G401 (cell line): ENCODE measurements around the gene CFAP97D1. TPM values are rescaled to one million over a fixed set of nuclear protein-coding genes. Genes with fewer than 3 reads are reported as not detected.

ENCODE experiments used
- DNase-seq: peaks from one replicate; pipeline ENCODE4 v3.0.0-alpha.2; 2015; ENCODE audit warnings: low spot score
- in situ Hi-C: cut with HindIII; loops from 2 replicates; pipeline ENCODE4 v1.10.0; 2016; ENCODE audit warnings: low sequenced_read_pairs, mixed read lengths
- total RNA-seq: library from RNA; depleted of rRNA; stranded (reverse); fragments of >200 nt; shearing (Covaris generic); gene quantifications from 2 replicates; pipeline ENCODE4 v1.2.3, GENCODE V29; 2014

Gene CFAP97D1
- total RNA-seq, 1 experiment from 2014 or later, result not detected

DNA sequence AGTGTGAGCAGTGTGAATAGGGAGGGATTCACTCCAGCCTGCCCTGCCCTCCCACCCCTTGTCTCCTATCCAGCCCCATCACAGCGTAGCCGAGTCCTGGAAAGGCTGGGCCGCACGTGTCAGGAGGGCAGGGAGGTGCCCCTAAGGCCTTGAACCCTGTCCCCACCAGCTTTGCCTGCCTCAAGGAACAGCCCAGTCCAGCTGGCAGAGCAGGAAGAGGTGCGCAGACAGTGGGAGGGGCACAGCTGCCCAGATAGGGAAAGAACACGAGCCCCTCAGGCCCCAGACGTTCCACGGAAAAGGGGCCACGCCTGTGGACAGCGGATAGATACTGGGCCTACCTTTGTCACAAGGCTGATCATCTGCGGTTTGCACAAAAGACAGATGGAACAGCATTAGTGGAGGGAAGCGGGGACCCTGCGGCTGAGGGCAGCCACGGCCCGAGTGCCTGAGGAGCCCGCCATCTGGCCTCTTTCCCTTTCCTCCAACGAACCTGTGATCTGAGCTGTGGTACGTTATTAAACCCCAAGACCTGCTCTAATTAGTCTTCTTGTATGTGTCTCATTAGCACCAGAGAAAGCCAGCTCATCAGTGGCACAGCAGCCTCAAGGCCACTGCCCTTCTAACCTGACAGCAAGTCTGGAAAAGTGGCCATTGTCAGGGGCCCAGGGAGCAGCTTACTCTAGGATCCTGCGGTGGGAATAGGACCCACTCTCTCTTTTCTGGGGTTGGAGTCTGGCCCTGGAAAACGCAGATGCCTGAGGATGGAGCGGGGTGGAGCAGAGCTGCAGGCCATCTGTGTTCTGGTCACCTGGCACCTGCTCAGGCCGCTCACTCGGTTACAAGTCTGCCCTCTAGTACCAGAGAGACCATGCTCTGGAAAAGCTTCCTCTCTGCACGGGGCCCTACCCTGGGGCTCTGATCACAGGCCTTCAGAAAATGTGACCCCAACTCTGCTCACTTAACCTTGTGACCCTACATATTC is 36.4 kb downstream of the CFAP97D1 start:
- in situ Hi-C loops, result no loop called here
- peak; percentile 91 for DNase-seq

DNA sequence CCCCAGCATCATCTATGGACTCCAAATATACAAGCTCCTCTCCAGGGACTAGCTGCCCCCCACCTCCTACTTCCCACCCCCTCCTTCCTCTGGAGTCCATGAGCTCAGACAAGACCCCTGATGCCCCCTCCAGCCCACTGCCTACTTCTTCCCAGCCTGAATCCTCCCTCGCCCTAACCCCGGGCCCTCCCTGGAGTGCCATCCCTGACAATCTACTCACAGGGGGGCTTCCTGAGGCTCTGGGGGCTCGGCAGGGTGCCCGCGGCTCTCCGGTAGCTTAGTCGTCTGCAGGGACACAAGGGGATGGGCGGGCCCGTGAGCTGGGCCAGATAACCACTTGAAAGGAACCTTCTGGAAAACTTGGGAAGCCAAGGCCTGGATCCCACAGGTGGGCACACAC is 37.6 kb downstream of the CFAP97D1 start:
- in situ Hi-C loops, result no loop called here
- DNase-seq, result no peak

DNA sequence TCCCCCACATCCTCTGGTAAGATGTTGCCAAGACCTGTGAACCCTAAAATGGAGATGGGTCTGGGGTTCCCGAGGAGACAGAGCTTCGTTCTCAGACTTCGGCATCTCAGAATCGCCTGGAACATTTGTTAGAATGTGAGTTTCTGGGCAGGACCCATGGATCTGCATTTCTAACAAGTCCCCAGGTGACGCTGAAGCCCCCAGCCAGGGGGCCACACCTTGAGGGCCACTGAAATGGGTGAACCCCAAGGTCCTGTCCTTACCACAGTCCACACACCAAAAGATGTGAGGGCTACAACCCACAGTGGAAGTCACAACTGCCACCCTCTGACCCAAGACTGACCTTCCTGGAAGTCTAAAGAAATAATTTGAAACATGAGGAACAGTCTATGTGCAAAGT is 38.7 kb downstream of the CFAP97D1 start:
- DNase-seq, result no peak
- in situ Hi-C loops, result no loop called here

DNA sequence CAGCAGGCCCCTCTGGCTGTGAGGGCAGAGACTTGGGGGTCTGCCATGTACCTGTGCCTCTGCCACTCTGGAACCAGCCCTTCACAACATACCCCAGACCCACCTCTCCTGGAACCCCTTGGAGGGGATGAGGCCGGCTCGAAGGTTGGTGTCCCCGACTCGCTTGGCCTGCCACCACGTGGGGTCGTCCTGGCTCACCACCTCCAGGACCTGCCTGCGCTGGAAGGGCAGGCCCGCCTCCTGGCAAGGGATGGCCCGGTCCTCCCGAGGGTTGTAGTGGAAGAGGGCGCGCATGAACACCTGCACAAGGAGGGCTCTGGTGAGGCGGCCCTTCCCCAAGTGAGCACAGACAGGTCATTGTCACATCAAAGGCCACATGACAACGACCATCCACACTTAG is 40.5 kb downstream of the CFAP97D1 start:
- in situ Hi-C loops, result no loop called here

DNA sequence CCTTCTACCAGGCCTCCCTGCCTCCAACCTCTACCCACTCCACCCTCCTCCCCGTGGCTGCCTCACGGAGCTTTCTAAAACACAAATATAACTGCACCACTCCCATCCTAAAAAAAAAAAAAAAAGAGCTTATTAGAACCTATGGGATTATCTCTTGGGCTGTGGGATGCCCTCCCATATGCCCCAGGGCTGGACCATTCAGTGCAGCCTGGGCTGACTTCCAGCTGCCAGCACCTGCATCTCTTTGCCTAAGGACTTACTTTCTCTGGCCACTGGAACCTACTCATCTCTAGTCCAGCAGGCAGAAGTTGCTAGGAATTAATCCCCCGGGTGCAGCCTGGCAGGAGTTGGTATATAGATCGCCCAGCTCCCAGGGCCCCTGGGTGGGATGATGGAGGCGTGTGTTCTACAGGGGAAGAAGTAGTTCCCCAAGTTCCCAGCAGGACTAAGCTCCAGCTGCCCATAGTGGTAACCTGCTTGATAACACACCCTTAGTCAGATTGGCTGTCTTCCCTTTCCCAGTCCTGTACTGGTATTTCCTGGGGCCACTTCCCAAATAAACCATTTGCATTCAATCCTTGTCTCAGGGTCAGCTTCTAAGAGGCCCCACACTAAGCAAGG is 42.4 kb downstream of the CFAP97D1 start:
- DNase-seq, result no peak
- in situ Hi-C loops, result no loop called here

More for the DNA sequence above, 40.5 kb downstream of the CFAP97D1 start:
- DNase-seq, result no peak

DNA sequence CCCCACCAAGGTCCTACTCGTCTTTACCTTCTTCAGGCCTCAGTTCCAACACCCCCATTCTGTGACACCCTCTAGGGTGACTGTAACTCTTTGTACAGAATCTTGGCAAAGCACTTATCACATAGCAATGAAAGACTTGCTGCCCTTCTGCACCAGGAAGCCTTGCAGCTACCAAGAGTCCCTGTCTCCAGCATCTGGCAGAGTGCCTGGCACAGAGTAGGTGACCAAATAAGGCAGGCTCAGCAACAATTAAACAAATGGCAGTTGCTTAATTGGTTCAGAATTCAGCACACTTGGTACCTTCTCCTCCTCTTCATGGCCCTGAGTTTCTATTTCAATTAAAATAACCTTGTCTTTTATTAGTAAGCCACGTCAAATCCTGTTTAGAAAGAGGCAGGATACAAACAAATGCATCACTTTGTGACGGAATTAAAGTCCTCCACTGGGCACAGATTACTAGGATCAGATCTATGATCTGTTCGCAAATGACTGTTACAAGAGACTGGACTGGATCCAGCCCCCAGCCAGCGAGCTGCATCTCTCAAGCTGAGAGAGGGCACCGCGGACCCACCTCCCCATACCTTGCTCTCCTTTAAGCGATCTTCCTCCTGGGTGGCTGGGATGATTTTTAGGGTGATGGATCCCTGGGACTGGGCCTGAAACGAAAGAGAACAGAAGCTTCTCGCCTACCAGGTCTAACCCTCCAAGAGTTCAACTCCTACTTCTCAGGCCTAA is 43.3 kb downstream of the CFAP97D1 start:
- in situ Hi-C loops, result no loop called here
- DNase-seq, result peak; percentile 73

DNA sequence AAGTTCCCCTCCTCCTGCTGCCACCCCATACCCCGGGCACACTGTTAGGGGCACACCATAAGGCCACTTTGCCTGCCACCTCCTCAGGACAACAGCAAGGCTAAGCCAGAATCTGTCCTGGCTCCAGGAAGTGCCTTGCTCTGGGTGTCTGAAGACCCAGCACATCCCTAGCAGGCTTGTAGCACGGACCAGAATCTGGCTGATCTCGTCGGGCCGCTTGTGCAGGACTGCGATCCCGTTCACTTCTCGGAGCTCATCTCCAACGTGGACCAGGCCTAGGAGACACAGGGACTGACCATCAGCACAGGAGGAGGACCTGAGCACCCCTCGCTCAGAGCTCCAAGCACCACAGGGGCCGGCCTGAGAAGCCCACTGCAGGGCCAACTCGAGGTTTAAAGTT is 45.3 kb downstream of the CFAP97D1 start:
- no peak for DNase-seq

DNA sequence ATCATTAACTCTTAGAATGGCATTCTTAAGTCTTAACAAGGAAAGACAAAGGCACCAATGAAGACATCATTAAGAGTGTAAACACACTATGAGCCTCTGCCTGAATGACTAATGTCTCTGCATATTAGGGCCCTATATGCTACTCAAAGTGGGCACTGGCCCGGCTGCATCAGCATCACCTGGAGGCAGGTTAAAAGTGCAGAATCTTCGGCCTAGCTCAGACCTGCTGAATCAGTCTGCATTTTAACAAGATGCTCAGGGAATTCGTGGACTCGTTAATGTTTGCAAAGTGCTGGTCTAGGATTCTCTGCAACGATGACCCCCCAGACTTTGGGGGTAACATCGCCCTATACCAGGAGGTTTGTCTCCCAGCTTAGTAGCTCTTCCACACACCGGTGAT is 46.0 kb downstream of the CFAP97D1 start:
- DNase-seq, result no peak
- in situ Hi-C loops, result no loop called here

More for the DNA sequence above, 45.3 kb downstream of the CFAP97D1 start:
- in situ Hi-C loops, result no loop called here

DNA sequence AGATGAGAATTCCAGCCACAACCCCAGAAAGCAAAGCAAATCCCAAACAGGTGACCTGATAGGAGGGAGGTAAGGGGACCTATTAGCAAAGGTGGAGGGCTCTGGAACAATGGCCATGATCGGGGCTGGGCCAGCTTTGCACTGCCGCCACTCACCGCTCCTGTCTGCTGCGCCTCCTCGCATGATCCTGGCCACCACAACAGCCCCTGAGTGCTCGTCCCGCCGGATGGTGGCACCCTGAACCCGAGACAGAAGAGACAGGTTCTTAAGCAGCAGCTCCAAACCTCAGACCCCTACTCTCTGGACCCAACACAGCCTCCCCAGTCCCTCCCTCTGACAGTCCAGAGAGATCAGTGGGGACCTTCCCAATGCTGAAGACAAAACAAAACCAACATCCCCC is 47.4 kb downstream of the CFAP97D1 start:
- DNase-seq, result peak; percentile 44
- in situ Hi-C loops, result no loop called here

DNA sequence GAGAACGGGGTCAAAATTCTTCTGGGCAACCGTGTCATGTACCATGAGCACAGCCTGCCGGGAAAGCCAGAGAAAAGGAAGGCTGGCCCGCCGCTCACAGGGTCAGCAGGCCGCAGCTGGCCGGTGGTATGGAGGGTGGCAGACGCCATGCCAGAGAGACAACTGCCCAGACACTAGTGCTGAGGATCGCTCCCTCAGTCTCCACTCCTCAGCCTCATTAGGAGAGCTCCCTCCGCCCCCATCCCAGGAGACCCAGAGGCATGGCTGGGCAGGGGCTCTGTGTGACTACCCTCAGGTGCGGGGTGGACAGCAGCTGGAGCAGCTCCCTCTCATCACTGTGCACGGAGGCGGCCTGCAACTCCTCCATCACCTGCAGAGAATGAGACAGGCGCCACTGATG is 49.5 kb downstream of the CFAP97D1 start:
- no peak for DNase-seq
- in situ Hi-C loops, result no loop called here

DNA sequence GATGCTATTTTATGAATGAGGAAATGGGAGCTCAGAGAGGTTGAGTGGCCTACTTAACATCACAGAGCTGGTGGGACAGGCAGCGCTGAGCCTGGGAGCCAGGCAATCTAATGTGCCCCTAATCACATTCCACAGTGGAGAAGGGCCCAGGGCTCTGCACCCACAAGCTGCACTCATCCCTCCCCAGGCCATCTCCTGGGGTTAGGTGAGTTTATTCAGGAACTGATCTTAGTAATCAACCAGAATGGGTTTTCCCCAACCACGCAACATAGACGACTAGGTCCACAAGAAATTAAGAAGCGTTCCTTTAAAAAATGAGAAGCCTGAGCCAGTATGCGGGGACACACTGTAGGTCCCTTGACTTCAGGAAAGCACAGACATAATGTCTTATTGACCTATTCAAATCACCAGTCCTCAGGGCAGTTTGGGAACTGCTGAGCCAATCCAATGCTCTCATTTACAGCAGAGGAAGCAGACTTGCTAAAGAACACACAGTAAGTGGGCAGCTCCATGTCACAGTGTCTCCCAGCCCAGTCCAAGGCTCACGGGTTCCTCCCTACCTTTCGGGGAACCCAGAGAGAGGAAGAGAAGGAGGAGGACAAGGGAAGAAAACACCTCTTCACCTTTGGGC is 50.4 kb downstream of the CFAP97D1 start:
- in situ Hi-C loops, result no loop called here
- DNase-seq, result no peak

DNA sequence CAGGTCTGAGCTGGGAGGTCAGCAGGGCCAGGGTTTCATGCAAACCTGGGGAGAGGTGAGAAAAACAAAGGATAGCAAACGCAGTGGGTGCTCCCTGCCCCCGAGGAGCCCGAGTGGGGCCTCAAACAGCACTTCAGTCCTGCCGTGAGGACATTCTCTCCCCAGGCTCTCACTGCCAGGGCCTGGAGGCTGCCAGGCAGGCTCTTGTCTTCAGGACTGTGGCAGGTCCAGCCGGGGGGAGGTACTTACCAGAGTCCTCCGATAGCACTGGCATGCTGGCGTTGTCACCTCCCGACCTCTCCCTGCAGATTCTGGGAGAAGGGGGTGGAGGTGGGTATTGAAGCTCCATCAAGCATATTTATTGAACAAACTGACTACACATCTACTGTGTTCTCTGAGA is 51.4 kb downstream of the CFAP97D1 start:
- in situ Hi-C loops, result no loop called here
- peak; percentile 57 for DNase-seq

DNA sequence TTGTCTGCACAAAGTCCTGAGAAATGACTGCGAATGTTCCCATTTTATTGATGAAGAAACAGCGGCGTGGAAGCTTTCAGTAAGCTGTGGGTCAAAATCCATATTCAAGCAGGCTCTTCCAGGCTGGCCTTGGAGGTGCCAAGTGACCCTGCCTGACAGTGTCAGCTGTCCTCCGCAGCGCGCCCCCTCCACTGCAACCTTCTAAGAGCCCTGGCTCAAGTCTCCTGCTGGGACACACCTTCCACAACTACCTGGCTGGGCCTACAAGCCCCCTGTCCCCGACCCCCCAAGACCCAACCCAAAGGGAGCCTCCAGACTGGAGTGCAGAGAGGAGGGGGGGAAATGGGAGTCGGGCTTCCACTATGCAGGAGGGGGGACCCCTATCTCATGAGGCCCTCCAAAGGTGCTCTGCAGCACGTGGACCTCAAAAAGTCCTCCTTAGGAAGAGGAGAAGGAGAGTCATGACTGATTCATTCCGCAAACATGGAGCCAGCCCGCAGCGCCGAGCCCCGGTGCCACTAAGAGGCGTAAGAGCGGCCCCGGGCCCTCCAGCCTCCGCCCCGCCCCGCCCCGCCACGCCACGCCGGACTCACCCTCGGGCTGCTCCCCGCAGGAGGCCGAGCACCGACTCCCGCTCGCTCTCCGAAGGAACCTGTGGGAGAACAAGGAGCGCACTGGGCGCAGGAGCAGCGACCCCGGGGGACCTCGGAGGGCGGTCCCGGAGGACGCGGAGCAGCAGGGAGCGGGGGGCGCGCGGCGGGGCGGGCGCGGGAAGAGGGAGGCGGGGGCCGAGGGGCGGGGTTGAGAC is 52.1 kb downstream of the CFAP97D1 start:
- in situ Hi-C loops, result no loop called here
- DNase-seq, result peak; percentile 48

DNA sequence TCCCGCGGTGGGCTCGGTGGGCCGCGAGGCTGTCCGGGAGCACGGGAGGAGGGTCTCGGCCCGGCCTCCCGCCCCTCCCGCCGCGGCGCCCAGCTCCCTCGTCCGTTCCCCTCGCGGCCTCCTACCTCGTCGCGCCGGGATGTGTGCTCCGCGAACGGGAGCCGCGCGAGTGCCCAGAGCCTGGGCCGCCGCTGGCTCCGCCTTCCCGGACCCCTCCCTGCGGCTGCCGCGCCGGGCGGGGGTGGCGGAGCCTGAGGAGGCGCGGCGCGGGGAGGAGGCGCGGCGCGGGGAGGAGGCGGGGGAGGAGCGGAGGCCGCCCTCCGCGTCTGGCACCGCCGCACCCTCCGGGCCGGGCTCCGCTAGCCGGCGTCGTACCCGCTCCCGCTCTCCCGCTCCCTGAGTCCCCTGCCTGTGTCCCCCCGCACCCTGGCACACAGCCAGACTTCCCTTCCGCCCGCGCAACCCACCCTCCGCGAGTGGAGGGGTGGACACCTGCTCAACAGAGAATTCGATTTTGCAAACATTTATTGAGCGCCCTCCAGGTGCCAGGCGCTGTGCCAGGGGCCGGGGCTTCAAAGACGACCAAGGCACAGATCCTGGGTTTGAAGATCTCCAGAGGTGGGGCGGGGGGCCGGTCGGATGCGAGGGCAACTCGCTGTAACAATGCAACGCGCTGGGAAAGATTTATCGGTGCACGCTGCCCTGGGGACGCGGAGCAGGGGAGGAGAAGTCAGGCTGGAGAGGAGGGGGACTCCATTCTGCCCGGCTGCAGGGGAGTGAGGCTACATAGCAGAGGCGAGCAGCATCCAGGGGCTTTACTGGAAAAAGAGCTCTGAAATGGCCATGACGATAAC is 53.0 kb downstream of the CFAP97D1 start, which contains the start of gene MPP3:
Gene MPP3, minus strand, starts transcription at position 171 of the 854 bp plus-strand sequence. CDS start 1,240 bp downstream, outside the sequence.
- in situ Hi-C loops, result no loop called here
- DNase-seq, result peak; percentile 82

DNA sequence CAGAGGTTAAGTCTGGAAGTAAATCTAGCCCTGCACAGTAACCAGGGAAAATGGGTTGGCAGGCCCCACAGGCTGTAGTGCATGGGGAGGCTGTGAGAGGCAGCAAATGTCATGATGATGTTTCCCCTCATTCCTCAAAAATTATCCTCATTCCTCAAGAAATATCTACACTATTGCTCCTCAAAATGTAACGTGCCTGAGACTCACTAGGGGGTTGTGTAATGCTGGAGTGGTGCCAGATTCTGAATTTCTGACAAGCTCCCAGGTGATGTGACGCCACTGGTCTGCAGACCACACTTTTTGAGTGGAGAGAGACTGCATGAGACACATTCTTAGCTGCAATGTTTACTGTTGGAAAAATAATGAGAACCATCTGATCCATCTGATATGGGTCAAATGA is 53.9 kb downstream of the CFAP97D1 start:
- DNase-seq, result peak; percentile 46
- in situ Hi-C loops, result no loop called here
